Activated CD8-positive, alpha-beta T cell treated with anti-CD3 and anti-CD28 coated beads, Interleukin-2, amount 10 ng/mL, durations not matched to agents 7 days and 5 days (primary cell): ENCODE data around the gene TMC6. TPM values are rescaled to one million over a fixed set of nuclear protein-coding genes. Genes with fewer than 3 reads are reported as not detected.

Experiments used
- ATAC-seq: fragments of 150-1000 bp; cut with Tn5 transposase; one replicate; pipeline ENCODE4 v1.10.0; 2021; ENCODE audit warnings: moderate library complexity
- CTCF ChIA-PET: fragments of 350-600 bp; sonication (Branson Sonifier 250); formaldehyde crosslinking; loops from one replicate; lab custom pipeline; 2021; ENCODE audit warnings: antibody characterized with exemption; lab: Charles Lee
- POLR2A ChIA-PET: fragments of 350-600 bp; sonication (Branson Sonifier 250); formaldehyde crosslinking; loops from one replicate; lab custom pipeline; 2021; ENCODE audit warnings: antibody characterized with exemption; lab: Charles Lee
- DNase-seq: peaks from one replicate; pipeline ENCODE4 v3.0.0-alpha.2; 2020
- H3K27ac Mint-ChIP-seq: one replicate; pipeline ENCODE4 v1.8.0; 2021; ENCODE audit warnings: mild to moderate bottlenecking, mixed read lengths
- H3K27me3 Mint-ChIP-seq: one replicate; pipeline ENCODE4 v1.8.0; 2021; ENCODE audit warnings: low read depth, mixed read lengths
- H3K36me3 Mint-ChIP-seq: one replicate; pipeline ENCODE4 v1.8.0; 2021; ENCODE audit warnings: low read depth, mixed read lengths
- H3K4me1 Mint-ChIP-seq: one replicate; pipeline ENCODE4 v1.8.0; 2021; ENCODE audit warnings: low read depth, mixed read lengths
- H3K4me3 Mint-ChIP-seq: one replicate; pipeline ENCODE4 v1.8.0; 2021; ENCODE audit warnings: mild to moderate bottlenecking, mixed read lengths
- H3K9me3 Mint-ChIP-seq: one replicate; pipeline ENCODE4 v1.8.0; 2022; ENCODE audit warnings: mixed read lengths; ENCODE audit not compliant: insufficient read depth
- total RNA-seq, 2 experiments: library from RNA; stranded (reverse); gene quantifications; one replicate each; pipeline ENCODE4 v1.2.3, GENCODE V29; 2021

Gene TMC6
- total RNA-seq, 2 experiments from 2014 or later: 407 to 476 TPM

GRCh38 chr17:78127239-78127887, 1.2 kb downstream of the TMC6 start:
- DNase-seq (peak; percentile 87), ATAC-seq (peak; percentile 18)
- Mint-ChIP-seq H3K4me1 (peaks cover 53% of the 10 kb centered on the region), H3K36me3 (peaks cover 63% of the 10 kb centered on the region), H3K27me3 (no peaks in the 10 kb centered on the region), H3K27ac (peak overlapping the region; percentile 90), H3K4me3 (peak overlapping the region; percentile 93), H3K9me3 (no peaks in the 10 kb centered on the region)
- ChIA-PET POLR2A (interaction anchor here (0.6 to 13.9 kb wide), 11 partner anchors 8 to 746 kb away, joined by 3 to 182 read pairs (median 4); no protein-coding TSS in a partner anchor), CTCF (interaction anchor here (1.4 to 11.1 kb wide), 3 partner anchors 9 to 48 kb away, joined by 9 to 133 read pairs (median 31); no protein-coding TSS in a partner anchor)

DNA sequence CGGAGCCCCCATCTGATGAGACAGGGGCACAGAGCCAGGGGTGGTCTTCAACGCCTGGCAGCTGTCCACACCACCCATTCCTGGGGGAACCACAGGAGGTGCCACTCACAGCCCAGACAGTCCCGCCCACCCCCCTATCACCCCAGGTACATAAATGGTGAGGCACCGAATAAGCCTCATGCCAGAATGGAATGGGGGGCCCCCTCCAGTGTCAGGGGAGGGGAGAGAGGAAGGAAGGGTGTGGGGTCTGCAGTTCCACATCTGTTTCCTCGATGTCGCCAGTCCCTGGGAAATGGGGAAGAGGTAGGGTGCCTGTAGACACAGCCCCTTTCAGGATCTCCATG, 1.7 kb downstream of the TMC6 start:
- Mint-ChIP-seq H3K4me1 (peaks cover 58% of the 10 kb centered on the region), H3K9me3 (no peaks in the 10 kb centered on the region), H3K4me3 (peak overlapping the region; percentile 93), H3K27me3 (no peaks in the 10 kb centered on the region), H3K36me3 (peaks cover 66% of the 10 kb centered on the region), H3K27ac (peak overlapping the region; percentile 90)
- DNase-seq: no peak
- POLR2A ChIA-PET: interaction anchor here (0.6 to 13.9 kb wide), 8 partner anchors 8 to 643 kb away, joined by 3 to 182 read pairs (median 4); no protein-coding TSS in a partner anchor
- CTCF ChIA-PET: interaction anchor here (0.7 to 11.1 kb wide), 4 partner anchors 9 to 726 kb away, joined by 3 to 133 read pairs (median 20); no protein-coding TSS in a partner anchor
- ATAC-seq: no peak

DNA sequence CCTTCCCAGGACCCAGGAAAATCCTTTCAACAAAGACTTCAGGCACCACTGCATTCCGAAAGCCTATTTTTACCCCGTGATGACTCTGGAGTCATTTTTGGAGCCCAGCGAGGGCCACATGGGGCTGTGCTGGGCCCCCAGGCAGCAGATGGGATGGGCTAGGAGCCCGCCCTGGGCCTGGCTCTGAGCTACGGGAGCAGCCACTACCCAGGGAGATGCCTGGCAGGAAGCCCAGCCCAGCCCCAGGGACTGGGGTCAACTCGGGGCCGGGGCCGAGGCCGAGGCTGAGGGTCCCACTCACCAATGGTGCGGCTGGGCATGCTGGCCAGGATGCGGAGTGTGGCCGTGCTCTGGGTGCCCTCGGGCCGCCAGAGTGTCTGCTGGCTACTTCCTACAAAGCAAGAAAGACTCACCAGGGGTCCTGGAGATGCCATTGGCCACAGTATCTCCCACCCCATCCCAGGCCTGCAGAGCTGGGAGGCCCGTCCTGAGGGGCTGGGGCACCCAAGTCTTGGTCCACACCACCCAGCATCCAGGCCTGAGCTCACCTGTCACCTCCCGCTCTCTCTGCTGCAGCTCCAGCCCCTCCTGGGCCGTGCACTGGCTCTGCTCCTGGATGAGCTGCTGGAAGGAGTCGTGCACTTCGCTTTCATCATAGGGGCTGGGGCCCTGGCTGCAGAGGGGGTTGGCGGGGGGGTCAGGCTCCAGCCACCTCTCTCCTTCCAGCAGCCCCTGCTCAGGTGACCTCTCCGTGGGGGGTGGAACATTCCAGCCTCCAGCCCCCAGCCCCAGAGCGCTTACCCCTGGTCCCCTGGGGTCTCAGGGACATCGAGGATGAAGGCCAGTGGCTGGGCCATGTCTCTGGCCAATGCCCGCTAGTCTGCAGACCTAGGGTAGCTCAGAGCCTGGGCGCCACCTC, 2.3 kb downstream of the TMC6 start:
- Mint-ChIP-seq H3K27me3 (no peaks in the 10 kb centered on the region), H3K36me3 (peaks cover 71% of the 10 kb centered on the region), H3K27ac (peak overlapping the region; percentile 90), H3K4me1 (peaks cover 65% of the 10 kb centered on the region), H3K4me3 (peak overlapping the region; percentile 93), H3K9me3 (no peaks in the 10 kb centered on the region)
- DNase-seq (no peak), ATAC-seq (no peak)
- ChIA-PET CTCF (interaction anchor here (0.7 to 11.1 kb wide), 4 partner anchors 10 to 725 kb away, joined by 3 to 133 read pairs (median 17); no protein-coding TSS in a partner anchor), POLR2A (interaction anchor here (0.6 to 13.9 kb wide), 6 partner anchors 7 to 643 kb away, joined by 3 to 182 read pairs (median 8); no protein-coding TSS in a partner anchor)

DNA sequence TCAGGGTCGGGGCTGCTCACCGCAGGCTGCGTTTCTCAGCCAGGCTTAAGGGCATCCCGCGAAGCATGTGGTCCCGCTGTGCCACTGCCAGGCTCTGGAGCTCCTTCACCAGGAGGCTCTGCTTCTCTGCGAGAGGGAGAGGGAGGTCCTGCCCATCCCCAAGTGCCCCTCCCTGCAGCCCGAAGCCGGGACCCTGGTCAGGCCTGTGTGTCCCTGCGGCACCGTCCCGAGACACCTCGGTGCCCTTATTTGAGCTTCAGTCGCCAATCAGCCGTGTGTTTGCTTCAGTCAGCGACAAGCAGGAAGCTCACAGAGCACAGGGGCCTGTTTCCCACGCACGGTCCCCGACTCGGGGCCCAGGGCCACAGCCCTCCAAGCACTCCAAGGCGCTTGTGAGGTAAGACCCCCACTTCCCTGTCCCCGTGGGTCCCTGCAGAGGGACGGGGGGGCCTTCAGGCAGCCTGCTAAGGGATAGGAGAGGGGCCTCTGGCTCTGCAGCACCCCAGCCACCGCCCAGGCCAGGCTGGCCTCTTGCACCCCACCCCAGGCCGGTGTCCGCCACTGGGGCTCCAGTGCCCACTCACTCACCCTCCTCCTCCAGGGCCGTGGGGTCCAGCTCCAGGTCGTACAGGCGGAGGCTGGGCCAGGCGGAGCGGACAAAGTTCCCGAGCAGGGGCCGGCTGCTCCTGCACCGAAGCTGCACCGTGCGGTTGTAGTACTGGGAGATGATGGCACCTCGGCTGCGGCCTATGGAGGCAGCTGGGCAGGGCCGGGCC, 3.2 kb downstream of the TMC6 start:
- DNase-seq (peak; percentile 63), ATAC-seq (no peak)
- Mint-ChIP-seq H3K4me3 (peak overlapping the region; percentile 93), H3K27me3 (no peaks in the 10 kb centered on the region), H3K27ac (peak overlapping the region; percentile 90), H3K9me3 (no peaks in the 10 kb centered on the region), H3K4me1 (peaks cover 73% of the 10 kb centered on the region), H3K36me3 (peaks cover 72% of the 10 kb centered on the region)
- ChIA-PET POLR2A (interaction anchor here (1.0 to 13.9 kb wide), 5 partner anchors 11 to 51 kb away, joined by 3 to 182 read pairs (median 4); no protein-coding TSS in a partner anchor), CTCF (interaction anchor here (0.8 to 11.1 kb wide), 6 partner anchors 11 to 126 kb away, joined by 3 to 133 read pairs (median 8); no protein-coding TSS in a partner anchor)

GRCh38 chr17:78124836-78125137, 3.8 kb downstream of the TMC6 start:
- H3K36me3 Mint-ChIP-seq: peaks cover 71% of the 10 kb centered on the region
- DNase-seq: no peak
- H3K4me3 Mint-ChIP-seq: peak overlapping the region; percentile 93
- ChIA-PET POLR2A (interaction anchor here (1.2 to 13.9 kb wide), 4 partner anchors 10 to 52 kb away, joined by 4 to 182 read pairs (median 20); no protein-coding TSS in a partner anchor), CTCF (interaction anchor here (0.8 to 11.1 kb wide), 4 partner anchors 11 to 127 kb away, joined by 3 to 133 read pairs (median 8); no protein-coding TSS in a partner anchor)
- peak overlapping the region; percentile 67 for H3K27ac Mint-ChIP-seq
- peaks cover 70% of the 10 kb centered on the region for H3K4me1 Mint-ChIP-seq
- no peak for ATAC-seq
- H3K27me3 Mint-ChIP-seq: no peaks in the 10 kb centered on the region
- no peaks in the 10 kb centered on the region for H3K9me3 Mint-ChIP-seq

DNA sequence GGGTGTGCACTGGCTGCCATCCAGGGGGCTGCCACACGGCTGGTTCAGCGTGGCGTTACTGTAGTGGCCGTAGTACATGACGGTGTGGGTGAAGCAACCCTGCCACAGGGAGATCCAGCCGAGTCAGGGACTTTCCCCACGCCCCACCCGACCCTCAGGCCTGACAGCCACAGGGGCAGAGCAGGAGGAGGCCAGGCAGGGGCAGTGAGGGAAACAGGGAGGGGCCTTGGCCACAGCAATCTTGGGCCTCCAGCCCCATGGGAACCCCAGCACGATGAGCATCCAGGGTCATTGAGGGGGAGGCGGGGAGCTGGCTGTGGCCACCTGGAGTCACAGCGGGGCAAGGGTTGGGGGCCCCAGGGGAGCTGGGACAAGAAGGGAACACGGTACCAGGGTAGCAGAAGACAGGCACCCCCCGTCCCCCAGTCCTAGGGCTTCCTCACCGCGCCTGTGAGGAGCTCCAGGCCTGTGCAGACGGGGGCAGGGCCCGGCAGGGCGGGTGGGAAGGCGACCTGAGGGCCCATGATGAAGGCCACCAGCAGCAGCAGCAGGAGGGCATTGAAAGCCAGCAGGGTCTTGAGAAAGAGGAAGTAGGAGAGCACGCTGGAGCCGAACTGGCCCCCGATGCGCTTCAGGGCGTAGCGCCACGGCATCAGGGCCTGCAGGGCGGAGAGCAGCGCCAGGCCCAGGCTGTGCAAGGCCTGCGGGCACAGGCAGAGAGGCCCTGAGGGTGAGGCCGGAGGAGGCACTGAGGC, 4.3 kb downstream of the TMC6 start:
- ChIA-PET POLR2A (interaction anchor here (1.2 to 13.9 kb wide), 4 partner anchors 10 to 52 kb away, joined by 4 to 182 read pairs (median 20); no protein-coding TSS in a partner anchor), CTCF (interaction anchor here (0.8 to 11.1 kb wide), 4 partner anchors 11 to 127 kb away, joined by 3 to 133 read pairs (median 8); no protein-coding TSS in a partner anchor)
- Mint-ChIP-seq H3K9me3 (no peaks in the 10 kb centered on the region), H3K4me1 (peaks cover 67% of the 10 kb centered on the region), H3K27me3 (no peaks in the 10 kb centered on the region), H3K36me3 (peaks cover 72% of the 10 kb centered on the region), H3K27ac (peak overlapping the region; percentile 82), H3K4me3 (peak overlapping the region; percentile 63)
- ATAC-seq (no peak), DNase-seq (no peak)

GRCh38 chr17:78123258-78123929, 5.2 kb downstream of the TMC6 start:
- peak overlapping the region; percentile 95 for H3K27ac Mint-ChIP-seq
- peaks cover 67% of the 10 kb centered on the region for H3K4me1 Mint-ChIP-seq
- ATAC-seq (no peak), DNase-seq (no peak)
- ChIA-PET CTCF (interaction anchor here (2.8 to 11.1 kb wide), 2 partner anchors 7 to 13 kb away, joined by 10 to 133 read pairs; partner anchors contain the start of gene TMC8), POLR2A (interaction anchor here (1.4 to 13.9 kb wide), 4 partner anchors 8 to 46 kb away, joined by 4 to 182 read pairs (median 44); partner anchors contain the start of gene TMC8)
- no peaks in the 10 kb centered on the region for H3K9me3 Mint-ChIP-seq
- peaks cover 78% of the 10 kb centered on the region for H3K36me3 Mint-ChIP-seq
- H3K4me3 Mint-ChIP-seq: peak overlapping the region; percentile 88
- no peaks in the 10 kb centered on the region for H3K27me3 Mint-ChIP-seq

DNA sequence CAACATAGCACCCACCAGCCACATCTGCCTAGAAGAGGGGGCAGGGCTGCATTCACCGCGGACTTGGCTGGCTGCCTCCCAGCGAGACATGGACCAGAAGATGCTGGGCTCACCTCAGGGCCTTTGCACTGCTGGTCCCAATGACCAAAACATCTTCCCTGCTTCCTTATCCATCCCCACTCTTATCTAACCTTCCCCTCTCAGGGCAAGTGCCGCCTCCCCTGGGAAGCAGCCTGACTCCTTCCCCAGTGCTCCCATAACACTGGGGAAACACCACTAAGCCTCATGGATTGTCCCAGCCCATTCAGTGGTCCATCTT, 5.7 kb downstream of the TMC6 start:
- Mint-ChIP-seq H3K27ac (peak overlapping the region; percentile 95), H3K4me1 (peaks cover 69% of the 10 kb centered on the region), H3K9me3 (no peaks in the 10 kb centered on the region), H3K36me3 (peaks cover 81% of the 10 kb centered on the region), H3K27me3 (no peaks in the 10 kb centered on the region), H3K4me3 (peak overlapping the region; percentile 88)
- CTCF ChIA-PET: interaction anchor here (2.8 to 11.1 kb wide), 2 partner anchors 7 to 13 kb away, joined by 10 to 133 read pairs; partner anchors contain the start of gene TMC8
- POLR2A ChIA-PET: interaction anchor here (1.5 to 13.9 kb wide), 3 partner anchors 8 to 17 kb away, joined by 6 to 182 read pairs (median 53); partner anchors contain the start of gene TMC8
- no peak for DNase-seq
- no peak for ATAC-seq

GRCh38 chr17:78122216-78122930, 6.2 kb downstream of the TMC6 start:
- ChIA-PET POLR2A (interaction anchor here (1.5 to 13.9 kb wide), 3 partner anchors 9 to 17 kb away, joined by 6 to 182 read pairs (median 53); partner anchors contain the start of gene TMC8), CTCF (interaction anchor here (2.8 to 11.1 kb wide), 2 partner anchors 8 to 14 kb away, joined by 10 to 133 read pairs; partner anchors contain the start of gene TMC8)
- DNase-seq (no peak), ATAC-seq (no peak)
- Mint-ChIP-seq H3K4me1 (peaks cover 72% of the 10 kb centered on the region), H3K9me3 (no peaks in the 10 kb centered on the region), H3K4me3 (peak overlapping the region; percentile 88), H3K27ac (peak overlapping the region; percentile 95), H3K36me3 (peaks cover 81% of the 10 kb centered on the region), H3K27me3 (no peaks in the 10 kb centered on the region)
